ENCODE data around the gene PRKCD. TPM values are rescaled to one million over a fixed set of nuclear protein-coding genes. Genes with fewer than 3 reads are reported as not detected.
"Not testable (repeated sequence)": the region's sequence is repeated elsewhere in the genome, so short reads cannot be mapped to it uniquely, and the experiment has no call there.

The PRKCD gene
- total RNA-seq, 2 experiments from 2014 or later = 9.1 to 10.2 TPM

- Mint-ChIP-seq H3K4me3 (no peak overlapping the region), H3K27ac (no peak overlapping the region), H3K4me1 (ENCODE audit: low read depth) (no peaks in the 10 kb centered on the region), H3K27me3 (ENCODE audit: low read depth) (no peaks in the 10 kb centered on the region), H3K9me3 (no peaks in the 10 kb centered on the region), H3K36me3 (ENCODE audit: low read depth) (no peaks in the 10 kb centered on the region)
- intact Hi-C loops (cut with micrococcal nuclease) = no loop called here
- DNase-seq = no peak
- CTCF ChIA-PET = interaction anchor here (1.5 to 3.4 kb wide), 2 partner anchors 9 to 29 kb away, joined by 4 to 14 read pairs; no protein-coding TSS in a partner anchor
Observed at GRCh38 chr3:53142986-53143385, 18.0 kb upstream of the PRKCD start.

GRCh38 chr3:53144446-53144845 lies 16.6 kb upstream of the PRKCD start:
- Mint-ChIP-seq H3K36me3 (ENCODE audit: low read depth) (no peaks in the 10 kb centered on the region), H3K4me3 (no peak overlapping the region), H3K27me3 (ENCODE audit: low read depth) (no peaks in the 10 kb centered on the region), H3K9me3 (no peaks in the 10 kb centered on the region), H3K27ac (no peak overlapping the region), H3K4me1 (ENCODE audit: low read depth) (no peaks in the 10 kb centered on the region)
- intact Hi-C loops (cut with micrococcal nuclease) = no loop called here
- DNase-seq = no peak
- CTCF ChIA-PET = interaction anchor here (3.4 kb wide), 1 partner anchor 11 kb away, joined by 14 read pairs; no protein-coding TSS in a partner anchor

DNA sequence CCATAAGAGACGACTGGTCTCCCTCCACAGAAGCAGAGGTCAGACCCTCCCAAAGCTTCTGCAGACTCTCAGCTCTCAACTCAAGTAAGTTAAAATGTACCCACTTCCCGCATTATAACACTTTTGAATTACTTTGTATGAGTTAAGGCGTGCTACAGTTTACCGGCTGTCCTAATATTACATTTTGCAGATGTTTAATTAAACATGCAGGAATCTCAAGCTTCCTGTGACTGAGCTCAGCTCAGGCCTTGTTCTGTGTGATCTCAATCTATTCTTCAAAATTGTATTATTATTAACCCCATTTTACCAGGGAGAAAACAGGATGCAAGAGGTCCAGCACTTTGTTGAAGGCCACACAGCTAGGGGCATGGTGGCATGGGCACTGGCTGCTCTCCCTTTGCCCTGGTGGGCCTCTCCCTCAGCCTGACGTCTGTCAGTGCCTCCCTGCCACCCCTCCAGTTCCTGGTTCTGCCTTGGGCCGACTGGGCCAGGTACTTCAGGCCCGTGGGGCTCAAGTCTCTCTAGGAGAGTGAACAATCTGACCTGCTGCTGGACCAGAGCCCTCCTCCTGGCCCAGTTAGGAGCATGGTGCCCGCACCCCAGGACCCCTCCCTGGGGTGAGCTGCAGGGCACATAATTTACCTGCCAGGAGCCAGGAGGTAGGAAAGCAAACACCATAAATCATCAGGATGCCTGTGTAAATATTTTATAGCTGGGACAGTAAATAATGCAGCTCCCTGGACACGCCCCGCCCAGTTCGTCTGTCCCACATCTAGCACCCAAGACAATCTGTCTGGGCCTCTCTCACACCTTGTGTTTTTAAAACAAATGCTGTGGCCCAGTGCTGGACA lies 15.9 kb upstream of the PRKCD start:
- CTCF ChIA-PET = interaction anchor here (0.6 to 1.1 kb wide), 3 partner anchors 9 to 15 kb away, joined by 3 to 12 read pairs (median 4); no protein-coding TSS in a partner anchor
- DNase-seq = no peak
- no peak overlapping the region for H3K27ac Mint-ChIP-seq
- intact Hi-C loops (cut with micrococcal nuclease) = no loop called here
- H3K4me3 Mint-ChIP-seq = no peak overlapping the region
- H3K4me1 Mint-ChIP-seq (ENCODE audit: low read depth) = no peaks in the 10 kb centered on the region
- H3K9me3 Mint-ChIP-seq = no peaks in the 10 kb centered on the region
- H3K36me3 Mint-ChIP-seq (ENCODE audit: low read depth) = no peaks in the 10 kb centered on the region
- no peaks in the 10 kb centered on the region for H3K27me3 Mint-ChIP-seq (ENCODE audit: low read depth)

DNA sequence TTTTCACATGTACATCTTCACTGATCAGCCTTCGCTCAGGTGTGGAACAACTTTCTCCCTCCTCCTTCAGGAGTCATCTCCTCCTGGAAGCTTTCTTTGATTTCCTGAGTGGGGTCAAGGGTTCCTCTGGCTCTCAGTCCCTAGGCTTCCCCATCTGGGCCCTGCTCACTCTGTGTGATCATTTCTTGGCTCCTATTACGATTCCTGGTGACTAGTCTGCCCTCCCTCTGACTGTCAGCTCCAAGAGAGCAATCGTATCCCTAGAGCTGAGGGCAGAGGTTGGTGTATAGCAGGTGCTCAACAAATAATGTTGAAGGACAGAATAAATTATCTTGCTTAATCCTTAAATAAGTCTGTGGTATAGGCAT lies 15.3 kb upstream of the PRKCD start:
- intact Hi-C loops (cut with micrococcal nuclease) = no loop called here
- Mint-ChIP-seq H3K27me3 (ENCODE audit: low read depth) (no peaks in the 10 kb centered on the region), H3K27ac (no peak overlapping the region), H3K36me3 (ENCODE audit: low read depth) (no peaks in the 10 kb centered on the region), H3K9me3 (no peaks in the 10 kb centered on the region), H3K4me3 (no peak overlapping the region), H3K4me1 (ENCODE audit: low read depth) (no peaks in the 10 kb centered on the region)
- CTCF ChIA-PET = interaction anchor here (0.6 to 1.1 kb wide), 3 partner anchors 10 to 15 kb away, joined by 3 to 12 read pairs (median 4); no protein-coding TSS in a partner anchor
- no peak for DNase-seq

DNA sequence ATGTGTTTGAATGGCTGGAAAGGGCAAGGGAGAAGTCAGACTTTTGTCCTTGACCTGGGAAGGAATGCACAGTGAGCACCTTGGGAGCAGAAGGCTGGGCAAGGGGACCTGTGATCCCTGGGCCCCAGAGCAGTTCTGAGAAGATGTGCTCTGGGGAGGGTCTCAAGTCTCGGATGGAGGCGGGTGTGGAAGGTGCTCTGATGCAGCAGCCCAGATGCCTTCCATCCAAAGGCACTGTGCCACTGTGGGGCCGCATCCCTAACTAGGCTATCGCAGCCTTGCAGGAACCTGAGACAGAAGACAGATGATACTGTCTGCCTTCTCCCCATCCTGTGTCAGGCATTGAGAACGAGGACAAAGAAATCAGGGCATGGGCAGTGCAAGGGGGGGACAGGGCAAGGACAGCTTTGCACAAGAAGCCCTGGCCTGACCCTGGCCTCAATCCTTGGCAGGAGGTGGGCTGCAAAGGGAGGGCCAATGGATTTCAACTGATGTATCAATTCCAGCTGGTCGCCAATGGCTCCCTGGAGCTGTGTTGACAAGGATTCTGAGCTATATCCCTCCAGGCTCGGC lies 14.6 kb upstream of the PRKCD start:
- intact Hi-C loops (cut with micrococcal nuclease) = no loop called here
- H3K4me1 Mint-ChIP-seq (ENCODE audit: low read depth) = no peaks in the 10 kb centered on the region
- no peak overlapping the region for H3K4me3 Mint-ChIP-seq
- no peak overlapping the region for H3K27ac Mint-ChIP-seq
- no peak for DNase-seq
- H3K27me3 Mint-ChIP-seq (ENCODE audit: low read depth) = no peaks in the 10 kb centered on the region
- no peaks in the 10 kb centered on the region for H3K36me3 Mint-ChIP-seq (ENCODE audit: low read depth)
- H3K9me3 Mint-ChIP-seq = no peaks in the 10 kb centered on the region
- CTCF ChIA-PET = interaction anchor here (0.7 to 1.9 kb wide), 3 partner anchors 11 to 49 kb away, joined by 3 to 9 read pairs (median 3); no protein-coding TSS in a partner anchor

DNA sequence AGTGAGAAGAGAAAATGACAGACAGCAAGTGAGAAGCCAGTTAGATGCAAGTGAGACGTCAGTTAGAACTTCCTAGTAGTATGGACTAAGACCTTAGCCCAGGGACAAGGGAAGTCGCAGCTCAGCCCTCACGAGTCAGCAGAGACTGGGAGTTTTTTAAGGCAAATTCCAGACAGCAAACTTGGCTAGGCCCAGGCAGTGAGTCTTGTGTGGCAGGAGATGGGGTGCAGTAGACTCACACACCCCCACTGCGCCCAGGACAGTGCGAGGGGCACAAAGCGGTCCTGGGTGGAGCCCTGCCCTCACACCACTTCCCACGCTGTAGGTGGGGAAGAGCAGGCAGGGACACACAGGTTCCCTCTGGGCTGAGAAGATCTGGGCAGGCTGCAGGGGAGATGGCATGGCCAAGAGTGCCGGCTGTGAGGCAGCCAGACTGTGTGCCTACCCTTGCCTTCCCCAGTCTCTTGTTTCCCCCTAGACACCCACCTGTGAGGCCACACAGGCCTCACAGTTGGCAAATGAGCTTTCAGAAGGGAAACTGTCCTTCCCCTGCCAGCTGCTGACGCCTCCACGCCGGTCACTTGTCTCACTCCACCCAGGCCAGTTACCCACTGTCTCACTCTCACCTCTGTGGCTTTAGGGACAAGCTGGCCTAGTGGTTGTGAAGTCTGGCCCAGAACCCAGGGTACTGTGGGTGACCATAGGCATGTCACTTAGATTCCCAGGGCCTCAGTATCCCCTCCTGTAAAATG lies 13.7 kb upstream of the PRKCD start:
- no peaks in the 10 kb centered on the region for H3K9me3 Mint-ChIP-seq
- no peak overlapping the region for H3K27ac Mint-ChIP-seq
- no peaks in the 10 kb centered on the region for H3K4me1 Mint-ChIP-seq (ENCODE audit: low read depth)
- intact Hi-C loops (cut with micrococcal nuclease) = no loop called here
- H3K4me3 Mint-ChIP-seq = no peak overlapping the region
- no peak for DNase-seq
- no peaks in the 10 kb centered on the region for H3K27me3 Mint-ChIP-seq (ENCODE audit: low read depth)
- H3K36me3 Mint-ChIP-seq (ENCODE audit: low read depth) = no peaks in the 10 kb centered on the region
- CTCF ChIA-PET = interaction anchor here (1.0 to 1.9 kb wide), 5 partner anchors 11 to 48 kb away, joined by 3 to 9 read pairs (median 4); no protein-coding TSS in a partner anchor

GRCh38 chr3:53147903-53148400 lies 13.1 kb upstream of the PRKCD start:
- Mint-ChIP-seq H3K9me3 (no peaks in the 10 kb centered on the region), H3K27me3 (ENCODE audit: low read depth) (no peaks in the 10 kb centered on the region), H3K4me1 (ENCODE audit: low read depth) (no peaks in the 10 kb centered on the region), H3K36me3 (ENCODE audit: low read depth) (no peaks in the 10 kb centered on the region), H3K4me3 (no peak overlapping the region), H3K27ac (no peak overlapping the region)
- intact Hi-C loops (cut with micrococcal nuclease) = no loop called here
- DNase-seq = no peak
- CTCF ChIA-PET = interaction anchor here (1.0 to 1.9 kb wide), 4 partner anchors 12 to 48 kb away, joined by 3 to 9 read pairs (median 5); no protein-coding TSS in a partner anchor

- intact Hi-C loops (cut with micrococcal nuclease) = no loop called here
- H3K4me3 Mint-ChIP-seq = no peak overlapping the region
- H3K36me3 Mint-ChIP-seq (ENCODE audit: low read depth) = no peaks in the 10 kb centered on the region
- no peak overlapping the region for H3K27ac Mint-ChIP-seq
- CTCF ChIA-PET = no interaction called here
- no peak for DNase-seq
- H3K27me3 Mint-ChIP-seq (ENCODE audit: low read depth) = peaks cover 5% of the 10 kb centered on the region
- no peaks in the 10 kb centered on the region for H3K9me3 Mint-ChIP-seq
- H3K4me1 Mint-ChIP-seq (ENCODE audit: low read depth) = no peaks in the 10 kb centered on the region
Observed at GRCh38 chr3:53149006-53149690, 11.9 kb upstream of the PRKCD start.

DNA sequence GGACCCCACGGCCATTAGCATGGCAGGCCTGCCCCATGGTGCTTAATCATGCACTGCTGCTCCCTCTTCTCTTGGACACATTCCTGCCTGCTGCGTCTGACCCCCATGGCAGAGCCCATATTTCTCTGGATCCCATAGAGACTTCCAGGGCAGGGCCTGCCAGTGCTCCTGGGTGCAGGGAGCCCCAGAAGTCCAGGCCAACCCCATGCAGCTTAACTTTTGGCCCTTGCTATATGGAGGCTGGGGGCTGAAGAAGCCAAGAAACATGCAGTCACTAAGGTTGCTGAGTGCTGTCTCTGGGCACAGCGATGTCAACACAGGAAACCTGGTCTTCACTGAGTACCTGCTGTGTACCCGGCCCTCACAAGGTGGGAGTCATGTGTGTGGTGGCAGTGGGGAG lies 11.3 kb upstream of the PRKCD start:
- H3K36me3 Mint-ChIP-seq (ENCODE audit: low read depth) = no peaks in the 10 kb centered on the region
- H3K27ac Mint-ChIP-seq = no peak overlapping the region
- CTCF ChIA-PET = interaction anchor here (1.1 kb wide), 1 partner anchor 40 kb away, joined by 3 read pairs; no protein-coding TSS in a partner anchor

DNA sequence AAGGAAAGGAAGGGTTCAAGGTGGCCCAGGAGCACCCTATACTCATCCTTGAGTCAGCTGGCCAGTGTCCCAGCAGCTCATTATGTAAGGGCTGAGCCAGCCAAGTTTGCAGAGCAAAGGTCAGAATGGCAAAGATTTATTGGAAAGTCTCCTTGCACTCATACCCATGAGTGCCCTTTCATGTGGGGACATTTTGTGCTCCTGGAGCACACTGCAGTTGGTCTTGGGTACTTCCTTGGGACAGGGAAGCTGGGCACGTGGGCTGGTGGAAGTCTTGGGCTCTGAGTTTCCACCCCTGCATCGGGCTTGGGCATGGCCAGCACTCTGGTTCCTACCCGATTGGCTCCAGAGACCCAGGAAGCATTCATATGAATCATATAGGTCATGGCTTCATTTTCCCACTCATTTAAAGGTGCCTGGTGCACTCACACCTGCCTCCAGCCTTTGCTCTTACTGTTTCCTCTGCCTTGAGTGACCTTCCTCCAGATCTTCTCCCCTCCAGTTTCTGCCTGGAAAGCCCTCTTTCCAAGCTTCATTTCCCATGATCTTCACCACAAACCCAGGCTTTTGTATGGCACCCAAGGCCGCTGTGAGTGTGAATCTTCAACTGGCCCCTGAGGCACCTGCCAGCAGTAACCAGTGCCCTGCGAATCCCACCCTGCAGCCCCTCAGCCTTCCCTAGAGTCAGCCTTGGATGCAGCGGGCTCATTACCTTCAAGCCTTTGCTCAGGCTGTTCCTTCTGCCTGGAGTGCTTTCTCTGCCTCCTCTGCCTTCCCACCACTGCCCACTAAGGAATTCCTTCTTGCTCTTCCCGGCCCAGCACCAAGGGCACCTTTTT lies 10.5 kb upstream of the PRKCD start:
- Mint-ChIP-seq H3K27ac (no peak overlapping the region), H3K9me3 (no peaks in the 10 kb centered on the region), H3K4me3 (no peak overlapping the region), H3K36me3 (ENCODE audit: low read depth) (no peaks in the 10 kb centered on the region), H3K4me1 (ENCODE audit: low read depth) (no peaks in the 10 kb centered on the region), H3K27me3 (ENCODE audit: low read depth) (peaks cover 16% of the 10 kb centered on the region)
- DNase-seq = no peak
- CTCF ChIA-PET = interaction anchor here (1.1 to 1.2 kb wide), 2 partner anchors 16 to 40 kb away, joined by 3 to 4 read pairs; no protein-coding TSS in a partner anchor
- intact Hi-C loops (cut with micrococcal nuclease) = no loop called here

More for the DNA sequence above, 11.3 kb upstream of the PRKCD start:
- no peak for DNase-seq
- peaks cover 9% of the 10 kb centered on the region for H3K27me3 Mint-ChIP-seq (ENCODE audit: low read depth)
- no peaks in the 10 kb centered on the region for H3K4me1 Mint-ChIP-seq (ENCODE audit: low read depth)
- intact Hi-C loops (cut with micrococcal nuclease) = no loop called here
- no peaks in the 10 kb centered on the region for H3K9me3 Mint-ChIP-seq
- H3K4me3 Mint-ChIP-seq = no peak overlapping the region

DNA sequence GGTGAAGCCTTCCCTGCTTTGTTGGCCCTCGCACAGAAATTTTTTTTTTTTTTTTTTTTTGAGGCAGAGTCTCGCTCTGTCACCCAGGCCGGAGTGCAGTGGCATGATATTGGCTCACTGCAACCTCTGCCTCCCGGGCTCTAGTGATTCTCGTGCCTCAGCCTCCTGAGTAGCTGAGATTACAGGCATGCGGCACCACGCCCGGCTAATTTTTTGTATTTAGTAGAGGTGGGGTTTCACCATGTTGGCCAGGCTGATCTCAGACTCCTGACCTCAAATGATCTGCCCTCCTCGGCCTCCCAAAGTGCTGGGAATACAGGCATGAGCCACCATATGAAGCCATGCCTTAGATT lies 9.9 kb upstream of the PRKCD start:
- H3K9me3 Mint-ChIP-seq; H3K27ac Mint-ChIP-seq; DNase-seq; intact Hi-C loops (cut with micrococcal nuclease); H3K4me1 Mint-ChIP-seq (ENCODE audit: low read depth); H3K36me3 Mint-ChIP-seq (ENCODE audit: low read depth); H3K4me3 Mint-ChIP-seq: not testable (repeated sequence)
- peaks cover 22% of the 10 kb centered on the region for H3K27me3 Mint-ChIP-seq (ENCODE audit: low read depth)
- CTCF ChIA-PET = interaction anchor here (0.5 to 1.2 kb wide), 2 partner anchors 11 to 17 kb away, joined by 3 to 4 read pairs; no protein-coding TSS in a partner anchor
